Spleen (tissue), 11 donors: ENCODE results near the gene ZBP1. TPM values are rescaled to one million over a fixed set of nuclear protein-coding genes. Genes with fewer than 3 reads are reported as not detected.

ENCODE experiments used
- DNase-seq: peaks from one replicate; pipeline ENCODE4 v3.0.0-alpha.2; 2020
- H3K27ac ChIP-seq, 8 donors: fragments of 200-600 bp; sonication (generic) in 7 of 8; 1 replicate in 4 of 8; 2 replicates in 4 of 8; pipeline versions ENCODE4 v1.5.0 to v1.8.0; 2016 to 2021; ENCODE audit warnings: inconsistent platforms in 4 of 8, mild to moderate bottlenecking in 4 of 8, moderate library complexity in 1 of 8
- H3K27me3 ChIP-seq, 7 donors: fragments of 200-600 bp; sonication (generic) in 6 of 7; replicated peaks in 1 of 7; 1 replicate in 4 of 7; 2 replicates in 3 of 7; pipeline versions ENCODE4 v1.5.0 to v1.8.0; 2016 to 2021; ENCODE audit warnings: inconsistent platforms in 3 of 7, mild to moderate bottlenecking in 1 of 7
- H3K36me3 ChIP-seq, 6 donors: fragments of 200-600 bp; sonication (generic) in 5 of 6; 1 replicate in 4 of 6; 2 replicates in 2 of 6; pipeline versions ENCODE4 v1.5.0 to v1.8.0; 2016 to 2021; ENCODE audit warnings: inconsistent platforms in 2 of 6
- H3K4me1 ChIP-seq, 6 donors: fragments of 200-600 bp; sonication (generic) in 5 of 6; 1 replicate in 3 of 6; 2 replicates in 3 of 6; pipeline versions ENCODE4 v1.5.0 to v1.8.0; 2016 to 2021; ENCODE audit warnings: inconsistent platforms in 3 of 6
- H3K4me3 ChIP-seq, 8 donors: fragments of 200-600 bp; sonication (generic) in 7 of 8; 1 replicate in 4 of 8; 2 replicates in 4 of 8; pipeline versions ENCODE4 v1.5.0 to v1.8.0; 2016 to 2021; ENCODE audit warnings: inconsistent platforms in 4 of 8, mild to moderate bottlenecking in 4 of 8, moderate library complexity in 2 of 8
- H3K9me3 ChIP-seq, 8 donors: fragments of 200-600 bp; sonication (generic) in 7 of 8; 1 replicate in 4 of 8; 2 replicates in 4 of 8; pipeline versions ENCODE4 v1.5.0 to v1.8.0; 2016 to 2021; ENCODE audit warnings: inconsistent platforms in 4 of 8
- CTCF ChIP-seq, 11 experiments: fragments of 200-600 bp in 7 of 11; fragments of 450-650 bp in 4 of 11; sonication (generic) in 4 of 11; IDR thresholded peaks in 8 of 11; conservative IDR thresholded peaks in 3 of 11; 1 replicate in 7 of 11; 2 replicates in 4 of 11; pipeline versions ENCODE4 v1.4.0 to v1.8.0; 2016 to 2021; ENCODE audit warnings: antibody characterized with exemption in 11 of 11, inconsistent platforms in 4 of 11, mild to moderate bottlenecking in 1 of 11
- POLR2A ChIP-seq, 3 donors: fragments of 450-650 bp; IDR thresholded peaks; one replicate each; pipeline ENCODE4 v1.5.1; 2017; ENCODE audit warnings: antibody characterized with exemption in 3 of 3, mild to moderate bottlenecking in 1 of 3
- POLR2AphosphoS5 ChIP-seq, 3 donors: sonication (generic); formaldehyde crosslinking; IDR thresholded peaks; one replicate each; pipeline ENCODE4 v1.5.1; 2017; ENCODE audit warnings: antibody characterized with exemption in 3 of 3
- WGBS, 5 donors: extraction: QIAGEN DNeasy Blood & Tissue Kit in 3 of 5; methylation state at CpG; one replicate each; pipeline versions ENCODE4 v1.1.5 to v1.1.7; 2013 to 2018; 5-methylcytosine and 5-hydroxymethylcytosine counted together
- intact Hi-C: fragments of 100-400 bp; cut with DNase I; formaldehyde crosslinking; loops from one replicate; pipeline ENCODE4 v1.15.0; 2023; ENCODE audit warnings: low total_unique reads
- polyA plus RNA-seq, 3 donors: library from polyadenylated mRNA; stranded (reverse); fragments of 200-250 nt; gene quantifications; one replicate each; pipeline ENCODE4 v1.2.1, GENCODE V29; 2013
- total RNA-seq, 7 donors: library from RNA; depleted of rRNA in 3 of 7; stranded (reverse); fragments of >200 nt in 3 of 7; fragmentation: NEBNext Ultra II Directional in 4 of 7; extraction: Animal tissue kit (Norgen Biotek cat#: 25700) in 4 of 7; gene quantifications; one replicate each; pipeline versions ENCODE4 v1.1.0 to v1.2.1, GENCODE V29; 2016 to 2021
- donor health status: healthy with polysubstance abuse.
- donor health status: DM: no; HTN: no; CAD: no; lungs with moderate emphysema.
- donor health status: DM: no; HTN: no; CAD: no.
- donor health status: Bipolar disorder and iron deficiency.
- donor health status: healthy.
- donor health status: DM: no; HTN: no; CAD: no.
- donor health status: DM: yes; HTN: yes; CAD: no.

Gene ZBP1
- total and polyA plus RNA-seq, 10 donors: 8.6 to 28.4 (median 16.6) TPM

- DNase-seq: peak; percentile 70
- no peak for TF ChIP-seq CTCF (IDR thresholded peaks at IDR 0.05 in 8 of 11, conservative IDR thresholded peaks at IDR 0.05 in 3 of 11)
- no peak for TF ChIP-seq POLR2AphosphoS5 (IDR thresholded peaks at IDR 0.05)
- intact Hi-C loops: no loop called here
- Histone ChIP-seq H3K27ac (no peak overlapping the region), H3K36me3 (peaks cover 0 to 8% (median 0%) of the 10 kb centered on the region in 6 donors), H3K4me3 (no peak overlapping the region), H3K9me3 (peaks cover 0 to 21% (median 11%) of the 10 kb centered on the region in 8 donors), H3K4me1 (peaks cover 19 to 66% (median 56%) of the 10 kb centered on the region in 6 donors), H3K27me3 (no peaks in the 10 kb centered on the region)
- 88 to 94% (median 90%) methylated on average over 7 of the region's 7 CpGs for WGBS, 5 donors
These were observed 5.1 kb upstream of the ZBP1 start for GRCh38 chr20:57625181-57625958.

- DNase-seq: no peak
- TF ChIP-seq POLR2AphosphoS5 (IDR thresholded peaks at IDR 0.05) (no peak), POLR2A (IDR thresholded peaks at IDR 0.05) (no peak), CTCF (IDR thresholded peaks at IDR 0.05 in 8 of 11, conservative IDR thresholded peaks at IDR 0.05 in 3 of 11) (no peak)
- intact Hi-C loops: no loop called here
- WGBS, 5 donors: 87 to 96% (median 92%) methylated on average over 3 of the region's 3 CpGs
- H3K27ac ChIP-seq: no peak overlapping the region
- no peaks in the 10 kb centered on the region for H3K27me3 ChIP-seq
- peaks cover 26 to 66% (median 60%) of the 10 kb centered on the region in 6 donors for H3K4me1 ChIP-seq
- H3K36me3 ChIP-seq: peaks cover 0 to 8% (median 0%) of the 10 kb centered on the region in 6 donors
- peaks cover 0 to 21% (median 11%) of the 10 kb centered on the region in 8 donors for H3K9me3 ChIP-seq
- no peak overlapping the region for H3K4me3 ChIP-seq
These were observed 3.9 kb upstream of the ZBP1 start for GRCh38 chr20:57624124-57624523.

- Histone ChIP-seq H3K9me3 (peaks cover 0 to 21% (median 11%) of the 10 kb centered on the region in 8 donors), H3K4me1 (peaks cover 26 to 66% (median 61%) of the 10 kb centered on the region in 6 donors), H3K27ac (peak overlapping the region in 1 of 8 donors; percentile 96), H3K4me3 (no peak overlapping the region), H3K27me3 (no peaks in the 10 kb centered on the region), H3K36me3 (peaks cover 0 to 8% (median 0%) of the 10 kb centered on the region in 6 donors)
- WGBS, 5 donors: 66 to 78% (median 71%) methylated on average over 14 of the region's 14 CpGs
- DNase-seq: peak; percentile 93
- intact Hi-C loops: no loop called here
- peak; percentile 36 to 84 (median 69) for TF ChIP-seq CTCF (IDR thresholded peaks at IDR 0.05 in 8 of 11, conservative IDR thresholded peaks at IDR 0.05 in 3 of 11)
- peak in 1 of 3 donors; percentile 17 for TF ChIP-seq POLR2AphosphoS5 (IDR thresholded peaks at IDR 0.05)
- TF ChIP-seq POLR2A (IDR thresholded peaks at IDR 0.05): no peak
These were observed 2.6 kb upstream of the ZBP1 start for GRCh38 chr20:57622579-57623381.

- H3K36me3 ChIP-seq: peaks cover 0 to 8% (median 0%) of the 10 kb centered on the region in 6 donors
- 85 to 94% (median 90%) methylated on average over 7 of the region's 7 CpGs for WGBS, 5 donors
- H3K27me3 ChIP-seq: no peaks in the 10 kb centered on the region
- intact Hi-C loops: no loop called here
- peak overlapping the region in 3 of 8 donors; percentile 89 to 96 (median 93) for H3K27ac ChIP-seq
- no peak for DNase-seq
- H3K9me3 ChIP-seq: peaks cover 0 to 21% (median 11%) of the 10 kb centered on the region in 8 donors
- TF ChIP-seq POLR2A (IDR thresholded peaks at IDR 0.05) (no peak), CTCF (IDR thresholded peaks at IDR 0.05 in 8 of 11, conservative IDR thresholded peaks at IDR 0.05 in 3 of 11) (no peak), POLR2AphosphoS5 (IDR thresholded peaks at IDR 0.05) (no peak)
- no peak overlapping the region for H3K4me3 ChIP-seq
- peaks cover 20 to 66% (median 61%) of the 10 kb centered on the region in 6 donors for H3K4me1 ChIP-seq
These were observed 2.0 kb upstream of the ZBP1 start for GRCh38 chr20:57622201-57622570.
